ENCODE results near the gene OR7D2.

OR7D2 gene

DNA sequence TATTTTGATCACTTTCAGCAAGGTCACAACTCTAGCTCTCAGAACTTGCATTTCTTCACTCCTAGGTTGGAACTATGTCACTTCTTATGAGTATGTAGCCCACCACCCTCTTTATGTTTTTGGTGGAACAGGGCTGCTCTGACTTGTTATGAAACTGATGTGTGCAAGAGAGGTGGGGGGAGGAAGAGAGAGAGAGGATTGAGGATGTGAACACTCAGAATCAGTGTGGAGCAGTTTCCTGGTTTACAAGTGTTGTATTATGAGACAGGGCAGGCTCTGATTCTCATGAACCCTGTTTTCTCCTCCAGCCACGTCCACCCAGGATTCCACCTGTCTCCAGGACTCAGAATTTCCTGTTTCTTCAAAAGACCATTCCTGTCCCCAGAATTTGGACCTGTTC lies 22.5 kb upstream of the OR7D2 start:
- no peak overlapping the region for H3K27ac ChIP-seq
- no peaks in the 10 kb centered on the region for H3K4me1 ChIP-seq (ENCODE audit: low read depth, poor library complexity, severe bottlenecking)
- no peak overlapping the region for H2AFZ ChIP-seq (ENCODE audit: low read depth)
- H3K4me2 ChIP-seq: no peak overlapping the region
- no peak overlapping the region for H3K4me3 ChIP-seq (IDR thresholded peaks at IDR 0.05; ENCODE audit: insufficient read depth, low read depth, low read length)
- H3K9ac ChIP-seq: no peak overlapping the region
- no peaks in the 10 kb centered on the region for H4K20me1 ChIP-seq (ENCODE audit: insufficient read depth)
- TF ChIP-seq, protein P1, sequence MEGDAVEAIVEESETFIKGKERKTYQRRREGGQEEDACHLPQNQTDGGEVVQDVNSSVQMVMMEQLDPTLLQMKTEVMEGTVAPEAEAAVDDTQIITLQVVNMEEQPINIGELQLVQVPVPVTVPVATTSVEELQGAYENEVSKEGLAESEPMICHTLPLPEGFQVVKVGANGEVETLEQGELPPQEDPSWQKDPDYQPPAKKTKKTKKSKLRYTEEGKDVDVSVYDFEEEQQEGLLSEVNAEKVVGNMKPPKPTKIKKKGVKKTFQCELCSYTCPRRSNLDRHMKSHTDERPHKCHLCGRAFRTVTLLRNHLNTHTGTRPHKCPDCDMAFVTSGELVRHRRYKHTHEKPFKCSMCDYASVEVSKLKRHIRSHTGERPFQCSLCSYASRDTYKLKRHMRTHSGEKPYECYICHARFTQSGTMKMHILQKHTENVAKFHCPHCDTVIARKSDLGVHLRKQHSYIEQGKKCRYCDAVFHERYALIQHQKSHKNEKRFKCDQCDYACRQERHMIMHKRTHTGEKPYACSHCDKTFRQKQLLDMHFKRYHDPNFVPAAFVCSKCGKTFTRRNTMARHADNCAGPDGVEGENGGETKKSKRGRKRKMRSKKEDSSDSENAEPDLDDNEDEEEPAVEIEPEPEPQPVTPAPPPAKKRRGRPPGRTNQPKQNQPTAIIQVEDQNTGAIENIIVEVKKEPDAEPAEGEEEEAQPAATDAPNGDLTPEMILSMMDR (conservative IDR thresholded peaks at IDR 0.05; ENCODE audit: low read depth, low read length): no peak
- no peaks in the 10 kb centered on the region for H3K27me3 ChIP-seq (ENCODE audit: insufficient read depth, low read depth)
- H3K79me2 ChIP-seq (ENCODE audit: insufficient read depth, low read depth): peaks cover 13% of the 10 kb centered on the region; the same call in 1 of the 2 replicates
- H3K36me3 ChIP-seq (ENCODE audit: insufficient read depth): peaks cover 28% of the 10 kb centered on the region

DNA sequence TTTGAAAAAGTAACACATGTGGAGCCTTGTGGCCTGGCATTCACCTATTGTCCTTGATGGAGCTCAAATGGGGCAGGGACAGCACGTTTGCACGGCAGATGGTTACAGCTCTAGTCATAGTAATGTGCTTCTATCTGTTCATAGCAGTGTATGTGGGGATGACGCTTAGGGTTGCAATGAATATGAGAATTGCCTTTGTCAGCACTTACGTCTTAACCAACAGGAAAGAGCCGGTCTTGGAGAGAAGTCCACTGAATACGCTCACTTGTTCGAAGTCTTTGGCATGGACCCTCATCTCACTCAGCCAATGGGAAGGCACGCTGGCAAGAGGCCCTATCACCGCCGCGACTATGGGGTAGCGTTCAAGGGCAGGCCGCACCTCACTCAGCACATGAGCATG lies 18.9 kb upstream of the OR7D2 start:
- no peak overlapping the region for H3K27ac ChIP-seq
- H3K79me2 ChIP-seq (ENCODE audit: insufficient read depth, low read depth): no peaks in the 10 kb centered on the region
- no peaks in the 10 kb centered on the region for H3K27me3 ChIP-seq (ENCODE audit: insufficient read depth, low read depth)
- no peaks in the 10 kb centered on the region for H4K20me1 ChIP-seq (ENCODE audit: insufficient read depth)
- H3K4me3 ChIP-seq (IDR thresholded peaks at IDR 0.05; ENCODE audit: insufficient read depth, low read depth, low read length): no peak overlapping the region
- H3K9ac ChIP-seq: no peak overlapping the region
- H3K4me2 ChIP-seq: no peak overlapping the region
- TF ChIP-seq, protein P1 (conservative IDR thresholded peaks at IDR 0.05; ENCODE audit: low read depth, low read length): no peak
- peaks cover 36% of the 10 kb centered on the region for H3K36me3 ChIP-seq (ENCODE audit: insufficient read depth)
- H2AFZ ChIP-seq (ENCODE audit: low read depth): no peak overlapping the region
- H3K4me1 ChIP-seq (ENCODE audit: low read depth, poor library complexity, severe bottlenecking): no peaks in the 10 kb centered on the region

DNA sequence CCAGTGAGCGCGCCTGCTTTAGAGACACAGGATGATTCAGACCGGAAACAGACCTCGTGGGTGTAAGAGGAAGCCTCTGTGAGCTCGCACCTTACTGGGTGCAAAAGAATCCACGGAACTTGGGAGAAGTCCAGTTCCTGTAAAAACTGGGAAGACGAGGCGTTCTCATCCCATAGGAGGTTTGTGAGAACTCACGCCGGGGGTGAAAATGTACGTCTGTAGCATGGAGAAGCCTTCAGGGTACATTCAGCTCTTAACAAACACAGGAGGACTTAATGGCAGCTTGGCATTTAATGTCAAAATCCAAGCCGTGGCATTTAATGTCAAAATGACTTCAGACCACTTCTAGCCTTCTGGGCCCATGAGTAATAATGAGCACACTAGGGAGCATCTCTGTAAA lies 17.4 kb upstream of the OR7D2 start:
- H2AFZ ChIP-seq (ENCODE audit: low read depth): no peak overlapping the region
- no peak overlapping the region for H3K27ac ChIP-seq
- H4K20me1 ChIP-seq (ENCODE audit: insufficient read depth): no peaks in the 10 kb centered on the region
- no peaks in the 10 kb centered on the region for H3K4me1 ChIP-seq (ENCODE audit: low read depth, poor library complexity, severe bottlenecking)
- H3K4me3 ChIP-seq (IDR thresholded peaks at IDR 0.05; ENCODE audit: insufficient read depth, low read depth, low read length): no peak overlapping the region
- H3K27me3 ChIP-seq (ENCODE audit: insufficient read depth, low read depth): no peaks in the 10 kb centered on the region
- TF ChIP-seq, protein P1 (conservative IDR thresholded peaks at IDR 0.05; ENCODE audit: low read depth, low read length): no peak
- no peak overlapping the region for H3K4me2 ChIP-seq
- no peak overlapping the region for H3K9ac ChIP-seq
- H3K79me2 ChIP-seq (ENCODE audit: insufficient read depth, low read depth): no peaks in the 10 kb centered on the region
- peaks cover 36% of the 10 kb centered on the region for H3K36me3 ChIP-seq (ENCODE audit: insufficient read depth)

DNA sequence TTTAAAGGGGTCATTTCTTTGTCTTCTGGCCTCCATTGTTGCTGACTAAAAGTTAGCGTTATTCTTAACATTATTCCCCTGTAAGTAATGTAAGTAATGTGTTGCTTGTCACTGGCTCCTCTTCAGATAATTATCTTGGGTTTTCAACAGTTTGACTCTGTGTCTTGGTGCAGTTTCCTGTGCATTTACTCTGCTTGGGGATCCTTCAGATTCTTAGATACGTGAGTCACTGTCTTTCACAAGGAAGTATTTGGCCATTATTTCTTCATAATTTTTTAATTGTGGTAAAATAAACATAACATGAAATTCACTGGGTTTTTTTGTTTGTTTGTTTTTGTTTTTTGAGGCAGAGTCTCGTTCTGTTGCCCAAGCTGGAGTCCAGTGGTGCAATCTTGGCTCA lies 13.5 kb upstream of the OR7D2 start:
- H3K36me3 ChIP-seq (ENCODE audit: insufficient read depth): peaks cover 19% of the 10 kb centered on the region
- TF ChIP-seq, protein P1 (conservative IDR thresholded peaks at IDR 0.05; ENCODE audit: low read depth, low read length): no peak

More for the DNA sequence above, 13.5 kb upstream of the OR7D2 start:
- H3K4me2 ChIP-seq: no peak overlapping the region
- H3K27me3 ChIP-seq (ENCODE audit: insufficient read depth, low read depth): no peaks in the 10 kb centered on the region
- no peaks in the 10 kb centered on the region for H4K20me1 ChIP-seq (ENCODE audit: insufficient read depth)
- no peak overlapping the region for H3K27ac ChIP-seq
- no peak overlapping the region for H3K9ac ChIP-seq
- H3K4me3 ChIP-seq (IDR thresholded peaks at IDR 0.05; ENCODE audit: insufficient read depth, low read depth, low read length): no peak overlapping the region
- H2AFZ ChIP-seq (ENCODE audit: low read depth): no peak overlapping the region
- no peaks in the 10 kb centered on the region for H3K79me2 ChIP-seq (ENCODE audit: insufficient read depth, low read depth)
- H3K4me1 ChIP-seq (ENCODE audit: low read depth, poor library complexity, severe bottlenecking): no peaks in the 10 kb centered on the region
